NCI-H526 treated with DMSO at 0.1 percent for 48 hours (cell line): ENCODE measurements around the gene HSD17B11.
A peak's percentile ranks its signal among the peaks of the same experiment; 100 is the strongest.
"Not testable (repeated sequence)": the region's sequence is repeated elsewhere in the genome, so short reads cannot be mapped to it uniquely, and the experiment has no call there.

Experiments used
- DNase-seq: peaks from one replicate; lab custom pipeline; 2025; lab: John Stamatoyannopoulos, UW

HSD17B11 gene

GRCh38 chr4:87356832-87357526 is 34.0 kb downstream of the HSD17B11 start:
- no peak for DNase-seq

DNA sequence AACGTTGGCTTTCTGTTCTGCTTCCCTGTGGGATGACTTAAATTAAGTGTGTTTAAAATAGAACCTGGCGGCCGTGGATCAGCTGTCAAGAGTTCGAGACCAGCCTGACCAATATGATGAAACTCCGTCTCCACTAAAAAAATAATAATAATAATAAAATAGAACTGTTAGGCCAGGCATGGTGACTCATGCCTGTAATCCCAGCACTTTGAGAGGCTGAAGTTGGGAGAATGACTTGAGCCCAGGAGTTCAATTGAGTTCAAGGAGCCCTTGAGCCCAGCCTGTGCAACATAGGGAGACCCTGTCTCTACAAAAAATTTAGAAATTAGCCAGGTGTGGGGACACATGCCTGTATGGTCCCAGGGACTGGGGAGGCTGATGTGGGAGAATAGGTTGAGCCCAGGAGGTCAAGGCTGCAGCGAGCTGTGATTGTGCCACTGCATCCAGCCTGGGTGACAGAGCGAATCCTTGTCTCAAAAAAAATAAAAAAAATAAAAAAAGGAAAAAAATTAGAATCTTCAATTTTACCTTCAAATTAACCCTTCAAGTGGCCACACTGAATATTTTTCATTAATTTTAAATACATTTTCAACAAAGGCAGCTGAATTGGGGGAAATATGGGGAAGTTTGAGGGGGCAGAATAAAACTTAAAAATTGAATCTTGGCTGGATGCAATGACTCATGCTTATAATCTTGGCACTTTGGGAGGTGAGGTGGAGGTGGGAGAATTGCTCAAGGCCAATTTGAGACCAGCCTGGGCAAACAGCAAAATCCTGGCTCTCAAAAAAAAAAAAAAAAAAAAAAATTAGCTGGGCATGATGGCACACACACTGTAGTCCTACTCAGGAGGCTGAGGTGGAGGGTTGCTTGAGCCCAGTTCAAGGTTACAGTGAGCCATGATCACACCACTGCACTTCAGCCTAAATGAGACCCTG is 36.6 kb downstream of the HSD17B11 start:
- DNase-seq = no peak

DNA sequence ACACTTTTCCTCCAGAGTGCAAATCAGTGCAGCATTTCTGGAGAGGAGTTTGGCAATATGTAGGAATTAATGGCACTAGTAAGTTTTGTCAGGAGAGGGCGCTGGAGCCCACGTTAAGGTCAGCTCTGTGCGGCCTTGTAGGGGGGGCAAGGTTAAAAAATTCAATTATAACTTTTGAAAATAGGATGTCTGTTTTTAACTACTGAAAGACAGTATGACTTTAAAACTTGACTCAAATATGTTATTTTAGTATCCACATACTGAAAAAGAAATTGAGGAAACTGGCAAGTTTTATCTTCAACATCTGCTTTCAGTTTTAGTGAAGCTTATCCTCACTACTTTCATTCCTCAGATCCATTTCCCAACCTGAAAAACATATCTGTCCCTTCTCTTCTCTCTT is 37.4 kb downstream of the HSD17B11 start:
- DNase-seq = no peak

- DNase-seq = no peak
Measured at GRCh38 chr4:87345139-87345538, 45.8 kb downstream of the HSD17B11 start.

DNA sequence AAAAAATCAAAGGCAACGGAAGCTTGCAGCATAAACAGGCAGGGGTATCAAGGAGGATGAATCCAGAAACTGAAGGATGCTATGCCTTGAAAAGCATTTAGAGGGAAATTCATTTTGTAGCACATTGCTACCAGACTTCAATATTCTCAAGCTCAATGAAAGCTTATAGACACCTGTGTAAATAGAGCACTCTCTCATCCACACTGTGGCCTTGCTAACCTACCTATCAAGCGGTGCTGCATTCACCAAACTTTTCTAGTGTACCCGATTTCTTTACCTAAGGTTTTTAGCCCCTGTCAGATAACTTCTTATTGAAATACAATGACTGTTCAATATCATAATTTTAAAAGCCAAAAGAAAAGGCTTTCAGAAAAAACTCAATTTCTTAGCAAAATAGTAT is 48.1 kb downstream of the HSD17B11 start:
- no peak for DNase-seq

DNA sequence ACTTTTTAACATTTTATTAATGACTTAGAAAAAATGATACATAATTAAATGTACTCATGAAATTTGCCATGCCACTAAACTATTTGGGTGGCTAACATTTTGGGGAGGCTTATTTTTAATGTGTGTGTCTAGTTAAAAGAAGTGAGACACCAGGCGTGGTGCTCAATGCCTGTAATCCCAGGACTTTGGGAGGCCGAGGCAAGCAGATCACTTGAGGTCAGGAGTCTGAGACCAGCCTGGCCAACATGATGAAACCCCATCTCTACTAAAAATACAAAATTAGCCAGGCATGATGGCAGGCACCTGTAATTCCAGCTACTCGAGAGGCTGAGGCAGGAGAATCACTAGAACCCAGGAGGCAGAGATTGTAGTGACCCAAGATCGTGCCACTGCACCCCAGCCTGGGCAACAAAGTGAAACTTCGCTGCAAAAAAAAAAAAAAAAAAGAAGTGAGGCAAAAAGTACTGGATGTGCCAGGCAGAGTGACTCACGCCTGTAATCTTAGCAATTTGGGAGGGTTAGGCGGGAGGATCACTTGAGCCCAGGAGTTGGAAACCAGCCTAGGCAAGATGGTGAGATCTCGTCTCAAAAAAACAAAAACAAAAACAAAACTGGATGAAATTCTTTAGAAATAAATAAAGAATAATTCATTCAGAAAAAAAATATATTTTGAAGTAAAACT is 48.9 kb downstream of the HSD17B11 start:
- DNase-seq = not testable (repeated sequence)

DNA sequence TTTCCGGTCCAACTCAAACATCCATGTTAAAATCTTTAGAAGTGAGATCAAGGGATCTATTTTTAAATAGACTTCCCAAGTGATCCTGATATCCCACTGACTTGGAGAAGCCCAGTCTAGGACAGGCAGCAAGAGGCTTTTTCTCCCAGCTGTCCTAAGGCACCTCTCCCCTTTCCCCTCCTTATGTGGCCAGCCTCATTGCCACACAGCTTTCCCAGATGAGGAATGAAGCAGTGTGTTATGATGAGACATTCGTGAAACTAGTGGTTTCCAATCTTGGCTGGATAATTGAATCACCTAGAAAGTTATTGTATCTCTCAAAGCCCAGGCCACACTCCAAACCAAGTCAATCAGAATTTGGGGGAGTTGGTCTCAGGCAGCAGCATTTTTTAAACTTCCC is 51.5 kb downstream of the HSD17B11 start:
- DNase-seq = no peak

GRCh38 chr4:87337361-87337760 is 53.6 kb downstream of the HSD17B11 start:
- no peak for DNase-seq

GRCh38 chr4:87333267-87333666 is 57.7 kb downstream of the HSD17B11 start:
- DNase-seq = no peak

GRCh38 chr4:87330761-87331160 is 60.2 kb downstream of the HSD17B11 start:
- no peak for DNase-seq

DNA sequence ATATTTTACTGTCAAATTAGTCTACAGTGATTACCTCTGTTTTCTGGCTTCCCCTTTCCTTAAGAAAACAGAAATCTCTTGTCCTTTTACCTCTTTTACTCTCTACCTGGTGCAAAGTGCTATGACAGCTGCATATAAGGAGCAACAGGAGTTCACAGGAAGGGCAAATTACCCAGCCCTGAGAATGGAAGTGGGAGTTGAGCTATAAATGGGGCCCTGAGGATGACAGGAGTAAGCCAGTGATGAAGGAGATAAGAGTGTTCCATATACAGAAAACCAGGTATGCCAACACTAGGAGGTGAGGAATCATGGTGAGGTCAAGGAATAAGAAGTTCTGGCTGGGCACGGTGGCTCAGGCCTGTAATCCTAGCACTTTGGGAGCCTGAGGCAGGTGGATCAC is 63.9 kb downstream of the HSD17B11 start:
- peak; percentile 20 for DNase-seq

DNA sequence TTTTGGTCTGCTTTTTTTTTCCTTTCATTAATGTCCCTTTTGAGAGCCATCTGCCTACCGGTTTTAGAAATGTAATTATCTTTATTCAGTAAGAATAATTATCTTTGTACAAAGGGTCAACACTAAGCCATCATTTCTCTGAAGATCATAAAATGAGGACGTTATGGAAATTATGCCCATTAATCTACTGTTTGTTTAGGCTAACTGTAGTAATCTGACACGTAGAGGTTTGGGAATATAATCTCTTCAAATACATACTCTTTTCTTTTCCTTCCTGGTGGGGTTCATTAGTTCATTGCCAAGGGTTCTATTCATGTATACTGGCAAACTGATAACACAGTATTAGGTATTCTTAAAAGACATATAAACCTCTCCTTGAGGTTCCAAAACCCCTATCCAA is 64.5 kb downstream of the HSD17B11 start:
- peak; percentile 94 for DNase-seq

GRCh38 chr4:87322754-87323153 is 68.2 kb downstream of the HSD17B11 start, which contains the start of gene HSD17B13:
HSD17B13 (minus strand) TSS chr4:87322882; CDS start chr4:87322841, 41 bp downstream.
- DNase-seq = peak; percentile 34

DNA sequence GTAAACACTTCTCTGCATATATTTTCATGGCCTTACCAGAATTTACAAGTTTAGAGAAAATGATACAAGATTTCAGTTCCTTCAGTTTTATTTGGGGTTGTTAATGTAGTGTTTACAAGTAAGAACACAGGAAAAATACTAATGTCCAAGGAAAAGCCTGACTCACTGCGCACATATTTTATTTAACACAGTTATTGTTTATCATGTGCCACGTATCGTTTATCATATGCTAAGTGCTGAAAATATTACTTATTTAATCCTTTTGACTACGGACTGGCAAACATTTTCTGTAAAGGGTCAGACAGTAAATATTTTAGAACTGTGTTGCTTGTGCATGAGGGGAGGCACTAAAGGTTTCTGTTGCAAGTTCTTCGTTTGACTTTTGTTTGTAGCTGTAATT is 69.1 kb downstream of the HSD17B11 start:
- DNase-seq = no peak

- DNase-seq = no peak
Measured at GRCh38 chr4:87317527-87317926, 73.5 kb downstream of the HSD17B11 start.

- no peak for DNase-seq
Measured at GRCh38 chr4:87316961-87317360, 74.0 kb downstream of the HSD17B11 start.

- DNase-seq = not testable (repeated sequence)
Measured at GRCh38 chr4:87315000-87315399, 76.0 kb downstream of the HSD17B11 start.

DNA sequence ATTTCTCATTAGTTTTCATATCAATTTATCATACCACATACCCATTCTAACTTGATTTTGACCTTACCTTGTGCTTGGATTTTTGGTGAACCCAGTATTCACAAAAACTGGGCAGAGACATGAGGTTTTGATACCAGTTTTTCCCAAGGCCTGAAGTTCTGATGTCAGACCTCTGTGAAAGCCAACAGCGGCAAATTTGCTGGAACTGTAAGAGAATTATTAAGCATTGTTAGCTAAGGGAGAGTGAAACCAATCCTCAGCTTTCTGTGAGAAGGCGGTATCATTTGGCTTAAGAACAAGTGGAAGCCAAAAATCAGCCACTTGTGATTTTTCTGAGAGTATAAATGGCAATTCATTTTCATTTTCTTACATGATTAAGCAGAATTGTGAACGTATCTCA is 77.2 kb downstream of the HSD17B11 start:
- DNase-seq = no peak

DNA sequence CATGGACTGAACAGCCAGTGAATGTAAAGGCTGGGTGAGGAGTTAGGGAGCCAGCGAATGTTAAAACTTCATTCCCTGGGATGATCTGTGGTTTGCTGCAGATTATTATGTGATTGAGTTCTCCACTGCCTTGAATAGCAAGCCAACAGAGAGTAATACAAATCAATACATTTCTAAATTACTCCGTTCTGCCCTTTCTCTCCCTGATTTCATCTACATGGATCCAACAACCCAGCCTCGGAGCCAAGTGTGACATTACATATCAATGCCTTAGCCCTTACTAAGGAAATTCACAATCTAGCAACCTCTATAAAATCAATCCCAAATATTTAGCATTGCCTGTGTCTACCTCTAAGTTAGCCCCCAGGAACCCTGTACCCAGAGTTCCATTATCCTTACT is 79.3 kb downstream of the HSD17B11 start:
- DNase-seq = no peak

- DNase-seq = no peak
Measured at GRCh38 chr4:87310691-87311335, 80.2 kb downstream of the HSD17B11 start.

GRCh38 chr4:87309625-87310024 is 81.4 kb downstream of the HSD17B11 start:
- no peak for DNase-seq

- no peak for DNase-seq
Measured at GRCh38 chr4:87306056-87306455, 84.9 kb downstream of the HSD17B11 start.
